Adrenal gland (tissue), 5 donors: Measurements from ENCODE around the gene PORCN.

ENCODE experiments used
- CTCF ChIP-seq, 6 experiments: fragments of 450-650 bp in 4 of 6; fragments of 200-600 bp in 2 of 6; sonication (generic) in 1 of 6; IDR thresholded peaks; 1 replicate in 5 of 6; 2 replicates in 1 of 6; pipeline versions ENCODE4 v1.5.1 to v1.8.0; 2016 to 2021; ENCODE audit warnings: antibody characterized with exemption in 6 of 6, mild to moderate bottlenecking in 2 of 6, moderate library complexity in 1 of 6
- POLR2A ChIP-seq, 2 donors: fragments of 450-650 bp; IDR thresholded peaks; one replicate each; pipeline ENCODE4 v1.6.1; 2017; ENCODE audit warnings: antibody characterized with exemption in 2 of 2, mild to moderate bottlenecking in 2 of 2, moderate library complexity in 1 of 2
- donor health status: DM: no; HTN: no; CAD: no.

GRCh38 chrX:48459483-48459882 is 49.3 kb upstream of the PORCN start:
- TF ChIP-seq CTCF (IDR thresholded peaks at IDR 0.05) (no peak), POLR2A (IDR thresholded peaks at IDR 0.05) (no peak)
